Measurements from ENCODE around the gene ERFE. TPM values are rescaled to one million over a fixed set of nuclear protein-coding genes. Genes with fewer than 3 reads are reported as not detected.
A peak's percentile ranks its signal among the peaks of the same experiment; 100 is the strongest.

Gene ERFE
- total RNA-seq, 1 donor from 2014 or later = not detected

DNA sequence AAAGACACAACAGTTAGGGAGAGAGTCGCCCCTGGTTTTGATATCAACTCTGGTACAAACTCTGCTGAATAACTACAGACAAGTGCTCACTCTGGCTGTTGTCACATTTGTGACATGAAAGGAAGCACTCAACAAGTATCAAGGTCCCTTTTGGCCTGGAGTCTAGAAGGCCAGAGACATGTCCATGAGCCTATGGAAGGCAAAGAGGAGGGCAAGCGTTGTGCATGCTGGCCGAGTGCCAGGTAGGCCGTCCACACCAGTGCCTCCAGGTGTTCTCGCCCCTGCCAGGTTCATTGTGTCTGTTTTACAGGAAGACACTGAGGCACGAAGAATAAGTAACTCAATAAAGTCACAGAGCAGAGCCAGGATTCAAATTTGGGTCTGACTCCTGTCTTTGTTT, 23.6 kb downstream of the ERFE start:
- ATAC-seq (ENCODE audit: low read depth) (no peak), DNase-seq (no peak)
- Mint-ChIP-seq H3K27me3 (no peaks in the 10 kb centered on the region), H3K9me3 (no peaks in the 10 kb centered on the region), H3K4me1 (no peaks in the 10 kb centered on the region), H3K4me3 (no peak overlapping the region), H3K36me3 (ENCODE audit: low read depth) (peaks cover 96% of the 10 kb centered on the region), H3K27ac (no peak overlapping the region)
- TF ChIP-seq, protein P1, sequence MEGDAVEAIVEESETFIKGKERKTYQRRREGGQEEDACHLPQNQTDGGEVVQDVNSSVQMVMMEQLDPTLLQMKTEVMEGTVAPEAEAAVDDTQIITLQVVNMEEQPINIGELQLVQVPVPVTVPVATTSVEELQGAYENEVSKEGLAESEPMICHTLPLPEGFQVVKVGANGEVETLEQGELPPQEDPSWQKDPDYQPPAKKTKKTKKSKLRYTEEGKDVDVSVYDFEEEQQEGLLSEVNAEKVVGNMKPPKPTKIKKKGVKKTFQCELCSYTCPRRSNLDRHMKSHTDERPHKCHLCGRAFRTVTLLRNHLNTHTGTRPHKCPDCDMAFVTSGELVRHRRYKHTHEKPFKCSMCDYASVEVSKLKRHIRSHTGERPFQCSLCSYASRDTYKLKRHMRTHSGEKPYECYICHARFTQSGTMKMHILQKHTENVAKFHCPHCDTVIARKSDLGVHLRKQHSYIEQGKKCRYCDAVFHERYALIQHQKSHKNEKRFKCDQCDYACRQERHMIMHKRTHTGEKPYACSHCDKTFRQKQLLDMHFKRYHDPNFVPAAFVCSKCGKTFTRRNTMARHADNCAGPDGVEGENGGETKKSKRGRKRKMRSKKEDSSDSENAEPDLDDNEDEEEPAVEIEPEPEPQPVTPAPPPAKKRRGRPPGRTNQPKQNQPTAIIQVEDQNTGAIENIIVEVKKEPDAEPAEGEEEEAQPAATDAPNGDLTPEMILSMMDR (IDR thresholded peaks at IDR 0.05) = no peak
- intact Hi-C loops (cut with micrococcal nuclease) = no loop called here
- ChIA-PET CTCF (no interaction called here), POLR2A (no interaction called here)

DNA sequence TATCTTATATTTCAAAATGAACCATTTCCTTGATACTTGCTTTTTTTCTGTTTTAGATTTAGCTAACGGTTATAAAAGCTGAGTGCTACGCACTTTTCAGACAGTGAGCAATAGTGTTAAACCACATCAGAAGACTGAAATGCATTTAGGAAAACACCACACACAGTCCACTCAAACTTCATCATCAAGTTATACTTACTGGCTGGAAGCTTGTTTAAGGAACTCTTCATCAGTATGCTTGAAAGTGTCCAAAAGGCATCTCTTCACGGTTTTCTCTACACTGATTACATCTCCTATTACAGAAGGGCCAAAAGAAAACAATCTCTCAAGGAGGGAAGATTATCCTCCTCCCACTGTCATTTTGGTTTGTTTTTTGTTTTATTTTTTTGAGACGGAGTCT, 25.1 kb downstream of the ERFE start:
- no peak for ATAC-seq (ENCODE audit: low read depth)
- H3K36me3 Mint-ChIP-seq (ENCODE audit: low read depth) = peaks cover 97% of the 10 kb centered on the region
- CTCF ChIA-PET = no interaction called here

DNA sequence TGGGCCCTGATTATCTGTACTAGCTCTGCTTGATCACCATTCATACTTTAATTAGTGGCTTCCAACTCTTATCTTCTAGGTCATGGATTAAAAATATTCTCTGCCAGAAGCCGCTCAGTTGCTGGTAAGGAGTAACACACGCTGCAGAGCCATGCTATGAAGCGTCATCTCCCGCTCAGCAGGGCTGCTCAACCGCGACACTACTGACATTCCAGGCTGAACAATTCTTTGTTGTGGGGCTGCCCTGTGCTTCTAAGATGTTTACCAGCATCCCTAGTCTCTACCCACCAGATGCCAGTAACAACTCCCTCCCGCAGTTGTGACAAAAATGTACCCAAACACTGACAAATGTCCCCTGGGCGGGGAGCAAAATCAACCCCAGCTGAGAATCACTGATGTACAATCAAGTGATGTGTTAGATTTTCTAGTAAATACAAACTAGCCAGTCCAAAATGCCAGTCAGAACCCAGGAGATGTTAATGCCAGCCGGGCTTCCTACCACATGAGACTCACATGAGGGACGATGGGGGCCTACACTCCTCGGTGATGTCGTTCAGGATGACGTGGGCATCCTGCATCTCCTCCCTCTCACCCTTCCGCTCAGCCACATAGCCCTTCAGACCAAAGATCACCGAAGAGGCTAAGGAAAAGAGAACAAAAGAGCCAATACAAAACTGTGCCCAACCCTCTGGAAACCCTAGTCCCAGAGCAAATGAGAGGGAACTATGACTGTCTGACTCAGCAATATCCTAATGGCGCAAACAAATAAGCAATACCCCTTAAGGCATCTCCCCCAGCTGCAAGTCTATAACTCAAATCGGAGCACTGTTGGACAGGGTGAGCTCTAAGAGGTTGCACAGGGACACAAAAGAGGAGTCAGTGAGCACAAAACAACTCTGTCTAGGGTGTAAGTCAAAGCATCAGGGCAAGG, 29.1 kb downstream of the ERFE start:
- Mint-ChIP-seq H3K27ac (no peak overlapping the region), H3K36me3 (ENCODE audit: low read depth) (peaks cover 93% of the 10 kb centered on the region), H3K9me3 (no peaks in the 10 kb centered on the region), H3K4me3 (no peak overlapping the region), H3K4me1 (no peaks in the 10 kb centered on the region), H3K27me3 (no peaks in the 10 kb centered on the region)
- no peak for DNase-seq
- ChIA-PET POLR2A (interaction anchor here (0.6 kb wide), 1 partner anchor 12 kb away, joined by 18 read pairs; no protein-coding TSS in a partner anchor), CTCF (no interaction called here)
- ATAC-seq (ENCODE audit: low read depth) = no peak
- intact Hi-C loops (cut with micrococcal nuclease) = no loop called here
- TF ChIP-seq, protein P1 (IDR thresholded peaks at IDR 0.05) = no peak

More for the DNA sequence above, 25.1 kb downstream of the ERFE start:
- Mint-ChIP-seq H3K9me3 (no peaks in the 10 kb centered on the region), H3K4me1 (no peaks in the 10 kb centered on the region), H3K4me3 (no peak overlapping the region), H3K27me3 (no peaks in the 10 kb centered on the region), H3K27ac (no peak overlapping the region)
- TF ChIP-seq, protein P1 (IDR thresholded peaks at IDR 0.05) = no peak
- POLR2A ChIA-PET = interaction anchor here (0.6 kb wide), 1 partner anchor 19 kb away, joined by 3 read pairs; no protein-coding TSS in a partner anchor
- no peak for DNase-seq
- intact Hi-C loops (cut with micrococcal nuclease) = no loop called here

DNA sequence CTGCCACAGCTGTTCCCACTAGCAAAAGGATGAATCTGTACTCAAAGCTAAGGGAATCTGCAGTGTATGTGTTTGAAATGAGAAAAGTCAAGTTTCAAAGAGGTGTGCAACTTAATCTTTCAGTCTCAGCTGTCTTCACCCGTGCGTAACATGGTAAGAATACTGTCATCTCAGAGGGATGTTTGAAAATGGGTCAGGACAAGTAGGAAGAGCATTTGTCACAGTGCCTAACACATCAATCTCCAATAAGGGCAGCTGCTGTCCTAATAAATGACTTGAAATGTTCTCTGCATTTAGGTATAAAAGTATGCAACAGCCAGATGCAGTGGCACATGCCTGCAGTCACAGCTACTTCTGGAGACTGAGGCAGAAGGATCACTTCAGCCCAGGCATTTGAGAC, 31.7 kb downstream of the ERFE start:
- Mint-ChIP-seq H3K27me3 (no peaks in the 10 kb centered on the region), H3K36me3 (ENCODE audit: low read depth) (peaks cover 85% of the 10 kb centered on the region), H3K9me3 (no peaks in the 10 kb centered on the region), H3K4me1 (no peaks in the 10 kb centered on the region), H3K27ac (no peak overlapping the region), H3K4me3 (no peak overlapping the region)
- DNase-seq (no peak), ATAC-seq (ENCODE audit: low read depth) (no peak)
- TF ChIP-seq, protein P1 (IDR thresholded peaks at IDR 0.05) = no peak
- ChIA-PET POLR2A (no interaction called here), CTCF (no interaction called here)
- intact Hi-C loops (cut with micrococcal nuclease) = no loop called here

DNA sequence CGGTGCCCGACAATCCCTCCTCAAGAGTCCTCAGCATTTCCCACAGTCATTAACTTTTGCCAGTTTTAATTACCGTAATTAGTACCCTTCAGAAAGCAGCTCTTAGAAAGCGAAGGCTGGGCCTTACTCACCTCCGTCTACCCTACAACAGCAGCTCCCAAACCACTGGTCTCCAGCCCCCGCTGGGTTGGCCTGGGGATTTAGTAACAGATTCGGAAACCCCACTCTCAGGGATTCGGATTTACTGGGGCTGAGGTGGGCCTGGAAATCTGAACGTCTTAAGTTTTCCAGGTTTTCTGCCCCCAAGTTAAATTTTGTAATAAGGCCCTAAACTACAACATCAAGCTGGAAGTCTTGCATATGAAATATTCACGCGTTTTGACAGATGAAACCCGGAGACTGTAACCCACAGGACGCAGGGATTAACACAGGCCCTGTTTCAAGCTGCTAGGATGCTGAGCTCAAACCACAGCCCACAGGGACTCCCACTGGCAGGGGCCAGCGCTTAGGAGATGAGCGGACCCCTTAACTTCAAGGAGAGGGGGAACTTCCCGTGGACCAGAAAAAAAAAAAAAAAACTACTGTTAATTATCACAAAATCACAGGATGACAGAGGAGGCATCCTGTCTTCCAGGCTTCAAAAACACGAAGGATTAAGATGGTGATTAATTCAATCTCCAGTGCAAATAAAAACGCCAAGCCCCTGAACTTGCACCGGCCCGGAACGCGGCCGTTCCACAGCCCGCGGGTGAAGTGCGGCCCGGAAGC, 43.7 kb downstream of the ERFE start:
- H3K36me3 Mint-ChIP-seq (ENCODE audit: low read depth) = peaks cover 6% of the 10 kb centered on the region
- ChIA-PET CTCF (interaction anchor here (1.4 kb wide), 1 partner anchor 344 kb away, joined by 4 read pairs; no protein-coding TSS in a partner anchor), POLR2A (interaction anchor here (0.6 to 2.0 kb wide), 9 partner anchors 19 to 304 kb away, joined by 3 to 10 read pairs (median 4); partner anchors contain the start of gene SCLY)
- peaks cover 53% of the 10 kb centered on the region for H3K4me1 Mint-ChIP-seq
- no peaks in the 10 kb centered on the region for H3K27me3 Mint-ChIP-seq
- H3K4me3 Mint-ChIP-seq = peak overlapping the region; percentile 85
- intact Hi-C loops (cut with micrococcal nuclease) = loop anchor here (1.0 kb wide), 5 partner anchors 29 to 234 kb away; partner anchors contain the start of gene PER2
- peak overlapping the region; percentile 77 for H3K27ac Mint-ChIP-seq
- no peaks in the 10 kb centered on the region for H3K9me3 Mint-ChIP-seq
- ATAC-seq (ENCODE audit: low read depth) (no peak), DNase-seq (no peak)
- TF ChIP-seq, protein P1 (IDR thresholded peaks at IDR 0.05) = no peak
